Activated CD4-positive, alpha-beta T cell treated with anti-CD3 and anti-CD28 coated beads for 4 hours (primary cell): ENCODE data around the gene CARM1.
A peak's percentile ranks its signal among the peaks of the same experiment; 100 is the strongest.
"Not testable (repeated sequence)": the region's sequence is repeated elsewhere in the genome, so short reads cannot be mapped to it uniquely, and the experiment has no call there.

Experiments
- DNase-seq, 2 donors: peaks; one replicate each; pipeline ENCODE4 v3.0.0-alpha.2; 2020

The CARM1 gene

GRCh38 chr19:10848230-10848856 is 23.0 kb upstream of the CARM1 start, which contains the start of gene C19orf38:
Gene C19orf38, plus strand, starts transcription at chr19:10848415. Its CDS starts 94 bp downstream, at chr19:10848509.
- no peak for DNase-seq

- DNase-seq: no peak
These were observed 20.7 kb upstream of the CARM1 start for GRCh38 chr19:10850631-10851030.

- DNase-seq: no peak
These were observed 19.1 kb upstream of the CARM1 start for GRCh38 chr19:10852098-10852800.

- no peak for DNase-seq
These were observed 18.4 kb upstream of the CARM1 start for GRCh38 chr19:10852941-10853340.

GRCh38 chr19:10854350-10855089 is 16.8 kb upstream of the CARM1 start:
- DNase-seq: no peak

GRCh38 chr19:10855879-10856522 is 15.4 kb upstream of the CARM1 start:
- no peak for DNase-seq

GRCh38 chr19:10856899-10857298 is 14.5 kb upstream of the CARM1 start:
- DNase-seq: not testable (repeated sequence)

- DNase-seq: no peak
These were observed 13.0 kb upstream of the CARM1 start for GRCh38 chr19:10858204-10858828.

GRCh38 chr19:10861103-10861651 is 10.2 kb upstream of the CARM1 start:
- DNase-seq: peak in 1 of 2 donors; percentile 31

- DNase-seq: no peak
These were observed 8.7 kb upstream of the CARM1 start for GRCh38 chr19:10862561-10863106.

GRCh38 chr19:10863107-10863717 is 8.1 kb upstream of the CARM1 start:
- no peak for DNase-seq

GRCh38 chr19:10864538-10864899 is 6.8 kb upstream of the CARM1 start:
- DNase-seq: peak; percentile 78 to 84

GRCh38 chr19:10866495-10866894 is 4.9 kb upstream of the CARM1 start:
- DNase-seq: no peak

GRCh38 chr19:10868872-10869547 is 2.3 kb upstream of the CARM1 start:
- no peak for DNase-seq

GRCh38 chr19:10869872-10870311 is 1.5 kb upstream of the CARM1 start:
- DNase-seq: peak in 1 of 2 donors; percentile 21

- DNase-seq: no peak
These were observed 825 bp upstream of the CARM1 start for GRCh38 chr19:10870501-10870954.

- peak; percentile 37 to 45 for DNase-seq
These were observed 575 bp downstream of the CARM1 start for GRCh38 chr19:10871711-10872545.

GRCh38 chr19:10872546-10873107 is 1.3 kb downstream of the CARM1 start:
- peak; percentile 40 to 47 for DNase-seq

GRCh38 chr19:10874024-10874423 is 2.7 kb downstream of the CARM1 start:
- no peak for DNase-seq
